GM23338 (cell line): Measurements from ENCODE around the gene FBLIM1.

Experiments used
- POLR2AphosphoS5 ChIP-seq: IDR thresholded peaks from 2 replicates; pipeline ENCODE4 v1.6.1; 2016; ENCODE audit warnings: antibody characterized with exemption, low read depth
- TF ChIP-seq, protein P1 (sequence below), 2 experiments: fragments of 200-600 bp in 1 of 2; sonication (generic) in 1 of 2; conservative IDR thresholded peaks; 2 replicates each; pipeline versions ENCODE4 v1.5.1 to v1.6.1; 2016 to 2017; ENCODE audit warnings: antibody characterized with exemption in 2 of 2, low read depth in 2 of 2, mild to moderate bottlenecking in 2 of 2, moderate library complexity in 1 of 2
- TF ChIP-seq, protein P2 (sequence below): IDR thresholded peaks from one replicate; pipeline ENCODE4 v1.6.1; 2018; ENCODE audit warnings: antibody characterized with exemption; ENCODE audit not compliant: unreplicated experiment

DNA sequence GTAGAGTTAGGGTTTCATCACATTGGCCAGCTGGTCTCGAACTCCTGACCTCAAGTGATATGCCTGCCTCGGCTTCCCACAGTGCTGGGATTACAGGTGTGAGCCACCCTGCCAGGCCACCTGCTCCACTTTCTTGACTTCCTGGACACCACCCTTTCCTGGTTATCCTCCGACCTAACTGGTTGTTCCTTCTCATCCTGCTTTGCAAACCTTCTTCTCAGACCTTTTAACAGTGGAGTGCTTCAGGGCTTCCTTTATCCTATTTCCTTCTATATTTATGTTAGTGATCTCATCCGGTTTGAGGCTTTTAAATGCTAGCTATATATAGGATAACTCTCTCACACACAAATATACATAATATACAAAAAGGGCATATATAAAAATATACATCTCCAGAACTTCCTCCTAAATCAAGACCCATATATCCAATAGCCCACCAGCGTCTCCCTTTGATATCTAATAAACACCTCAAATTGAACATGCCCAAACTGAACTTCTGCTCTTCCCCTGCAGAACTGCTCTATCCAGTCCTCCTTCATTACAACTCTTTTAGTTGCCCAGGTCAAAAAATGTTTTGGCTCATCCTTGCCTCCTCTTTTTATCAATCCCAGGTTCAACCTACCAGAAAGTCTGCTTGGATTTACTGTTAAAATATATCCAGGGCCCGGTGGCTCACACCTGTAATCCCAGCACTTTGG lies 68.4 kb downstream of the FBLIM1 start:
- TF ChIP-seq, protein P1, sequence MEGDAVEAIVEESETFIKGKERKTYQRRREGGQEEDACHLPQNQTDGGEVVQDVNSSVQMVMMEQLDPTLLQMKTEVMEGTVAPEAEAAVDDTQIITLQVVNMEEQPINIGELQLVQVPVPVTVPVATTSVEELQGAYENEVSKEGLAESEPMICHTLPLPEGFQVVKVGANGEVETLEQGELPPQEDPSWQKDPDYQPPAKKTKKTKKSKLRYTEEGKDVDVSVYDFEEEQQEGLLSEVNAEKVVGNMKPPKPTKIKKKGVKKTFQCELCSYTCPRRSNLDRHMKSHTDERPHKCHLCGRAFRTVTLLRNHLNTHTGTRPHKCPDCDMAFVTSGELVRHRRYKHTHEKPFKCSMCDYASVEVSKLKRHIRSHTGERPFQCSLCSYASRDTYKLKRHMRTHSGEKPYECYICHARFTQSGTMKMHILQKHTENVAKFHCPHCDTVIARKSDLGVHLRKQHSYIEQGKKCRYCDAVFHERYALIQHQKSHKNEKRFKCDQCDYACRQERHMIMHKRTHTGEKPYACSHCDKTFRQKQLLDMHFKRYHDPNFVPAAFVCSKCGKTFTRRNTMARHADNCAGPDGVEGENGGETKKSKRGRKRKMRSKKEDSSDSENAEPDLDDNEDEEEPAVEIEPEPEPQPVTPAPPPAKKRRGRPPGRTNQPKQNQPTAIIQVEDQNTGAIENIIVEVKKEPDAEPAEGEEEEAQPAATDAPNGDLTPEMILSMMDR (conservative IDR thresholded peaks at IDR 0.05; ENCODE audit: low read depth in 2 of 2) = no peak
- no peak for TF ChIP-seq POLR2AphosphoS5
- TF ChIP-seq, protein P2, sequence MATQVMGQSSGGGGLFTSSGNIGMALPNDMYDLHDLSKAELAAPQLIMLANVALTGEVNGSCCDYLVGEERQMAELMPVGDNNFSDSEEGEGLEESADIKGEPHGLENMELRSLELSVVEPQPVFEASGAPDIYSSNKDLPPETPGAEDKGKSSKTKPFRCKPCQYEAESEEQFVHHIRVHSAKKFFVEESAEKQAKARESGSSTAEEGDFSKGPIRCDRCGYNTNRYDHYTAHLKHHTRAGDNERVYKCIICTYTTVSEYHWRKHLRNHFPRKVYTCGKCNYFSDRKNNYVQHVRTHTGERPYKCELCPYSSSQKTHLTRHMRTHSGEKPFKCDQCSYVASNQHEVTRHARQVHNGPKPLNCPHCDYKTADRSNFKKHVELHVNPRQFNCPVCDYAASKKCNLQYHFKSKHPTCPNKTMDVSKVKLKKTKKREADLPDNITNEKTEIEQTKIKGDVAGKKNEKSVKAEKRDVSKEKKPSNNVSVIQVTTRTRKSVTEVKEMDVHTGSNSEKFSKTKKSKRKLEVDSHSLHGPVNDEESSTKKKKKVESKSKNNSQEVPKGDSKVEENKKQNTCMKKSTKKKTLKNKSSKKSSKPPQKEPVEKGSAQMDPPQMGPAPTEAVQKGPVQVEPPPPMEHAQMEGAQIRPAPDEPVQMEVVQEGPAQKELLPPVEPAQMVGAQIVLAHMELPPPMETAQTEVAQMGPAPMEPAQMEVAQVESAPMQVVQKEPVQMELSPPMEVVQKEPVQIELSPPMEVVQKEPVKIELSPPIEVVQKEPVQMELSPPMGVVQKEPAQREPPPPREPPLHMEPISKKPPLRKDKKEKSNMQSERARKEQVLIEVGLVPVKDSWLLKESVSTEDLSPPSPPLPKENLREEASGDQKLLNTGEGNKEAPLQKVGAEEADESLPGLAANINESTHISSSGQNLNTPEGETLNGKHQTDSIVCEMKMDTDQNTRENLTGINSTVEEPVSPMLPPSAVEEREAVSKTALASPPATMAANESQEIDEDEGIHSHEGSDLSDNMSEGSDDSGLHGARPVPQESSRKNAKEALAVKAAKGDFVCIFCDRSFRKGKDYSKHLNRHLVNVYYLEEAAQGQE = no peak
